Activated CD4-positive, alpha-beta T cell treated with anti-CD3 and anti-CD28 coated beads, Interleukin-2, amount 50 U/mL, for 1 hour (primary cell): ENCODE measurements around the gene SEC31A.
"Not testable (repeated sequence)": the region's sequence is repeated elsewhere in the genome, so short reads cannot be mapped to it uniquely, and the experiment has no call there.

ENCODE experiments used
- DNase-seq: peaks from one replicate; pipeline ENCODE4 v3.0.0-alpha.2; 2020

The SEC31A gene

GRCh38 chr4:82890901-82891706, at the start of gene SEC31A:
Gene SEC31A, minus strand, starts transcription at chr4:82891153. Its CDS starts 9,217 bp downstream, at chr4:82881936.
- DNase-seq = peak; percentile 96

- no peak for DNase-seq
These were observed 48.5 kb upstream of the SEC31A start for GRCh38 chr4:82939414-82939813.

- no peak for DNase-seq
These were observed 43.5 kb upstream of the SEC31A start for GRCh38 chr4:82934441-82934840.

- no peak for DNase-seq
These were observed 40.1 kb upstream of the SEC31A start for GRCh38 chr4:82930848-82931755.

- DNase-seq = no peak
These were observed 30.8 kb upstream of the SEC31A start for GRCh38 chr4:82921795-82922194.

GRCh38 chr4:82919386-82919785, 28.4 kb upstream of the SEC31A start:
- DNase-seq = no peak

GRCh38 chr4:82918091-82918490, 27.1 kb upstream of the SEC31A start:
- no peak for DNase-seq

GRCh38 chr4:82913968-82914367, 23.0 kb upstream of the SEC31A start:
- not testable (repeated sequence) for DNase-seq

- no peak for DNase-seq
These were observed 22.4 kb upstream of the SEC31A start for GRCh38 chr4:82913305-82913704.

GRCh38 chr4:82909326-82909725, 18.4 kb upstream of the SEC31A start:
- DNase-seq = no peak

GRCh38 chr4:82906469-82906868, 15.5 kb upstream of the SEC31A start:
- no peak for DNase-seq

GRCh38 chr4:82905205-82905604, 14.3 kb upstream of the SEC31A start:
- DNase-seq = no peak

GRCh38 chr4:82903737-82904136, 12.8 kb upstream of the SEC31A start:
- no peak for DNase-seq

GRCh38 chr4:82901183-82901718, 10.3 kb upstream of the SEC31A start:
- DNase-seq = no peak

GRCh38 chr4:82900411-82901182, 9.6 kb upstream of the SEC31A start, which contains the start of gene THAP9:
Gene THAP9, plus strand, starts transcription at chr4:82900735. Its CDS starts 68 bp downstream, at chr4:82900803.
- DNase-seq = peak; percentile 96

- no peak for DNase-seq
These were observed 9.1 kb upstream of the SEC31A start for GRCh38 chr4:82900066-82900410.

- DNase-seq = no peak
These were observed 8.6 kb upstream of the SEC31A start for GRCh38 chr4:82899374-82900065.

GRCh38 chr4:82898322-82899243, 7.6 kb upstream of the SEC31A start:
- DNase-seq = no peak

- DNase-seq = no peak
These were observed 5.8 kb upstream of the SEC31A start for GRCh38 chr4:82896755-82897154.

GRCh38 chr4:82893942-82894341, 3.0 kb upstream of the SEC31A start:
- no peak for DNase-seq

GRCh38 chr4:82892467-82892802, 1.5 kb upstream of the SEC31A start:
- DNase-seq = no peak
